ENCODE measurements around the gene PPM1N.

GRCh38 chr19:45505151-45505995 lies 7.1 kb downstream of the PPM1N start:
- TF ChIP-seq CTCF (IDR thresholded peaks at IDR 0.05): no peak
- no peak for TF ChIP-seq EP300 (IDR thresholded peaks at IDR 0.05)
- TF ChIP-seq POLR2AphosphoS5 (IDR thresholded peaks at IDR 0.05): no peak

Data from esophagus muscularis mucosa (tissue), 4 donors.